GM19467 (cell line): Measurements from ENCODE around the gene FABP1.

ENCODE experiments used
- ATAC-seq: cut with Tn5 transposase; IDR thresholded peaks from one replicate; pipeline ENCODE4 v1.9.1; 2021; ENCODE audit warnings: mild to moderate bottlenecking, moderate library complexity; ENCODE audit not compliant: unreplicated experiment

Gene FABP1

GRCh38 chr2:88127888-88128653, at the start of gene FABP1:
Gene FABP1, minus strand, starts transcription at chr2:88128062. Its CDS starts 45 bp downstream, at chr2:88128017.
- ATAC-seq: no peak

DNA sequence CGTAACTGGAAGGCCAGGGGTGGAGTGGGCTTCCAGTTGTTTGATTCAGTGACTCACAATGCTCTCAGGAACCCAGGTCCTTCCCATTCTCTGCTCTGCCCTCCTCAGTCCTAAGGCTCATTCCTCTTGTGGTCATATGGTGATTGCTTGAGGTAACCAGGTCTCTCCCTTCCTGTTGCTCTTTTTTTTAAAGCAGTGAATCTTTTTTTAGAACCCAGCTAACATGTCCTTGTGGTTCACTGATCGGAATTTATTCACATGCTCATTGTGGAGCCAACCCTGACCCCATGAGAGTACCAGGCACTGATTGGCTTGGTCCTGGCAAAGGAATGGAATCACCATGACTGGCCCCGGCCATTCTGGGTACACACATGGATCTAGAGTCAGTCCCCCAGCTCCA, 49.7 kb upstream of the FABP1 start:
- ATAC-seq: no peak

GRCh38 chr2:88176352-88176984, 48.6 kb upstream of the FABP1 start:
- ATAC-seq: no peak

GRCh38 chr2:88172882-88173281, 45.0 kb upstream of the FABP1 start:
- ATAC-seq: no peak

DNA sequence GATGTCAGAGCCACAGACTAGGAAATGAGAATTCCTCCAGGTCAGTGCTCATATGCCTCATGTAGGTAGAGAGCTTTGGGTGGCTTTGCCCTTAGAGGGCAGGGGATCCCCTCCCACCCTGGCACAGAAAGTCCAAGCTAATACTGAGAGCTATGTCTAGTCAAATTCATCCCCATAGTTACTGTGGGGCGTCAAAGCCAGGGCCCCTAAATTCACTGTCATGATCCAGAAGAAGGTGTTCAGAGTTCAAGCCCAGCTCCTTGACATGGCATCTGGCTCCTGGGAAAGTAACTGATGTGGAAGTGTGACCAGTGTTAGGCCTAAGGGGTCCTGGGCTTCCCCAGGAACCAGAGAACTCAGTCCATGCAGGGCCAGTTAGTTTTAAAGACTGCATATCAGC, 44.1 kb upstream of the FABP1 start:
- ATAC-seq: no peak

DNA sequence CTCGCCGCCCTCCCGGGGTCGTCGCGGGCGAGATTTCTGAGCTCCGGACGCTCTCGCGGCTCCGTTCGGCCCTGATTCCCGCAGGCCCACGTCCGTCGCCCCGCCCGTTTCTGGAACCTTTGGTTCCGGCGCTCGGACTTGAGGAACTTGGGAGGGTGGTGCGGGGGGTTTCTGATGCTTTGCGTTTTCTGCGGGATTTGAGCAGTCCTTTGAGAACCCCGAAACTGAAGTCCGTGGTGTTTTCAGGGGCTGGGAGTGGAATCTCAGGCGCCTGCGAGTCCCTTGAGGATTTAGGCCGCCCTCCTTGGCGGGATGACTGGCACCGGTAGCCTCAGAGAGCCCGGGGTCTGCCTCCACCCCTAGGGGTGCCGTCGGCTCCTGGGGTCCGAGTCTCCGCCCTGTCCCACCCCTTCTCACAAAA, 42.6 kb upstream of the FABP1 start:
- ATAC-seq: no peak

DNA sequence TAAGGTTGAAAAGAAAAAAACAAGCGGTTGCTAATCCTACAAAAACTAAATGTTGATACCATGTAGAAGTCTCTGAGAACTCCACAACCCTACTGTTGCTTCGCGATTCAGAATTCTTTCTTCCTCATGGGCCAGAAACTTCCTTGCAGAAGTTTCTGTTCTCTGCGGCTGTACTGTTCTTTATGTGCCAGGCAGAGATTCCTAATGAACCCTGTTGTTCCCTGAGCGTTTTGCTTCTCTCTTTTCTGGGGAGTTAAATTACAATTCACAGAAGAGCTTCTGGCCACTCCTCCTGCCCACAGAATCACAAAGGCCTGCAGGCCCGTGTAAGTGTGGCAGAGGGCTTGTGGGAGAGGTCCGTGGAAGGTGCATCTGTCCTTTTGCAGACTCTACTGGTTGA, 40.5 kb upstream of the FABP1 start:
- no peak for ATAC-seq

DNA sequence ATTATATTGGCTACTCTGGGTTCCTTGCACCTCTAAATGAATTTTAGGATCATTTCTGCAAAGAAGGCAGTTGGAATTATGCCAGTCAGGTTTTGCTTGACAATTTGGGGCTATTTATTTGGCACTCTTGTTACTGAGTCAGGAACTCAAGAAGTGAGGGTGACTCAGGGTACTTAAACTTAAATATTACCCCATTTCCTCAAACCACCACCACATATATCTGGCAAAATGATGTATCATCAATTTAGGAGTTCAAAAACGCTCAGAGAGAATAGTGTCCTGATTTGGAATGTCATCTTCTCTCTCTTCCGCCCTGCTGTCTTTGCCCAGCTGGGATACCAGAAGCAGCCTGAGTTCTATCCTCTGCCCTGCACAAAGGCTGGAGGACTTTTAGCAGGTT, 39.9 kb upstream of the FABP1 start:
- no peak for ATAC-seq

DNA sequence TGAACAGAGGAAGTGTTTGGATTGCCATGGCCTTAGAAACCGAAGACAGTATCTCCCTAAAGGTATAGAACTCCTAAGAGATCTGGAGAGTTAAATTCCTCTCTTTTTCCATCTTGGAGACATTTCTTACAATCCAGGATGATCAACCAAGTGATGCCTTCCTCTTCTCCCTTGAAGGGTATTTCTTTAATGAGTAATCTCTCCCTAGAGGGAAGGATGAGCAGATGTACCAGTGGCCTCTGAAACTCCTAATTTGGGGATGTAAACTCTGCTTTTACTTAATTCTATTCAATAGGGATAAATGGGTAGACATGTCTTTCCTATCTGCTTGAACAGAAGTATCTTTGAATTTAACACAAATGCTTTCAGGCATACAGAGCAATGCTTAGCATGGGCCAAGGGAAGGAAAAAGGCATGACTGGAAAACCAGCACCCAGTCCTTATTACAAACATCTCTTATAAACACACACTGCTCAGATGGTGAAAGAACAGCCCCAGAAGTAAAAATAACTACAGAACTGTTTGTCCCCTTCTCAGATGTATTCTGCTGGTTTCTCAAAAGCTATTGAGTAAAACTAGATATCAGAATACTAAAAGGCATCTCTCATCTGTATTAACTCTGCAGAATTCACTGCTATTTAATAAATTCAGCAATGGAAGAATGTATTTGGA, 37.6 kb upstream of the FABP1 start:
- no peak for ATAC-seq

GRCh38 chr2:88161446-88162244, 33.8 kb upstream of the FABP1 start:
- no peak for ATAC-seq

- no peak for ATAC-seq
Measured at GRCh38 chr2:88160517-88160916, 32.7 kb upstream of the FABP1 start.

DNA sequence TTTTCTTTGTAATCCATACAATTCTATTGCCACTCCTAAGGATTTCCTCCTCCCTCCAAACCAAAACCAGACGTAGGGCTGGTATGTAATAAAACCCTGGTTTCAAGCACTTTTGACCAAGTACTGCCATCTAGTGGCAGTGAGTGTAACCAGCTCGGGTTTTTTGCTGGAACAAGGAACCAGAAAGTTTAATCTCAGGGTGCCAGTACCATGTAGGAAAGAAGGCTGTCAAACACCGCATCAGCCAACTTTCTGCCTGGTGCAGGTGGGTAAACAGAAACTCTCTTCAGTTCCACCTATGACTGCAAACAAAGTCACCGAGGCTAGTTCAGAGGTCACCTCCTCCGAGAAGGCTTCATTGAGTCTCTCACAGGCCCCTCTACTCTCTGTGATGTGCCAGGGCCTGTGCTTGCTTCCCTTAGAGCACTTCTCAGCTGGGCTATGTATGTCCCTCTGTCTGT, 32.1 kb upstream of the FABP1 start:
- ATAC-seq: no peak

- no peak for ATAC-seq
Measured at GRCh38 chr2:88159481-88159880, 31.6 kb upstream of the FABP1 start.

GRCh38 chr2:88148929-88149438, 21.1 kb upstream of the FABP1 start:
- ATAC-seq: no peak

DNA sequence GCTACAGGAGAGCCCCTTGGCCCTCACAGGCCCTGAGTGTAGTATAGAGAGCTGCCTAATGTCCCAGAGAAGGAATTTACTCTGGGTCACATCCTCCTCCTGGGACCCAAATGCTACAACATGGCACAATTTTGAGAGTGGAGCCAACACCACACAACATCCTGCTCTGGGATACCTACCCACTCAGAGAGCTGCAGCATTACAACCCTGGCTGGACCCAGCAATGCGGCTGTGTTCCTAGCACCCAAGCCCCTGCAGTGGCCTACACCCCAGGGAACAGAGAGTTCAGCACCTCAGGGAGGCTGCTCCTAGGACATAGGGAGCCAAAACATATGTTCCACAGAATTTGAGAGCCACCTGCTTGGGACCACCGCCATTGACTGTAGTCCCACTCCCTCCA, 19.3 kb upstream of the FABP1 start:
- no peak for ATAC-seq

- ATAC-seq: no peak
Measured at GRCh38 chr2:88146590-88146989, 18.7 kb upstream of the FABP1 start.

DNA sequence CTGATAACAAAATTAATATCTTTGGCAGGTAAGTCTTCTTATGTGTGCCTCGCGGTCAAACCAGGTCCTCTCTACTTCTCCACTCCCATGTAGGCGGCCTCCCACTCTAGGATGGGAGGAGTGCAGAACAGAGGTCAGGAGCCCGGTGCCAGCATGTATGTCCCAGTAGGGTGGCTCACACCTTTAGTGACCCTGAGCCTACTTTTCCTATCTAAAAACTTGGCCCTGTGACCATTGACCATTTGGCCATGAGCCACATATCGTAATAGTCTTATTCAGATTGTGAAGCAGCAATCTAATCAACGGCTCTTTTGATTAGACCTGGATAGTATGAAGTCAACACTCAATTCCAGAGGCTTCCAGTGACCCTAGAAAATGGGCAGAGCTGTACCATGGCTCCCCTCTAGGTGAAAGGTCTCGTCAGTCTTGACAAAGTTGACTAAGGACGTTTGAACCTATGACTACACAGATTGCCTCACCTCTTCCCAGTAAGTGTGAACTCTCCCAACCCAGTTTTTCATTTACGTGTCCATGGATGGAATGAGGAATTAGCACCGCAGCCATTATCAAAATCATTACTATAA, 17.1 kb upstream of the FABP1 start:
- no peak for ATAC-seq

- ATAC-seq: no peak
Measured at GRCh38 chr2:88144271-88144670, 16.4 kb upstream of the FABP1 start.

- no peak for ATAC-seq
Measured at GRCh38 chr2:88141952-88142351, 14.1 kb upstream of the FABP1 start.

- no peak for ATAC-seq
Measured at GRCh38 chr2:88139804-88140203, 11.9 kb upstream of the FABP1 start.
